Kidney (tissue), 14 donors: ENCODE results near the gene KCNIP3. TPM values are rescaled to one million over a fixed set of nuclear protein-coding genes. Genes with fewer than 3 reads are reported as not detected.
A peak's percentile ranks its signal among the peaks of the same experiment; 100 is the strongest.

Experiments
- DNase-seq, 5 donors: peaks; one replicate each; pipeline ENCODE4 v3.0.0-alpha.2; 2013 to 2020
- FAIRE-seq: peaks from 2 replicates; lab custom pipeline; 2012; peaks lifted over from hg19 to GRCh38; lab: Jason Lieb, UNC
- H3K27ac ChIP-seq, 2 donors: one replicate each; pipeline ENCODE4 v1.7.0; 2013; ENCODE audit warnings: low read depth in 2 of 2, low read length in 2 of 2, inconsistent platforms in 1 of 2
- H3K27me3 ChIP-seq: one replicate; pipeline ENCODE4 v1.7.1; 2013; ENCODE audit warnings: low read length, inconsistent platforms; ENCODE audit not compliant: control insufficient read depth, insufficient read depth
- H3K36me3 ChIP-seq, 3 donors: one replicate each; pipeline versions ENCODE4 v1.7.0 to v1.7.1; 2013; ENCODE audit warnings: low read length in 3 of 3, control low read depth in 1 of 3, inconsistent platforms in 1 of 3; ENCODE audit not compliant: insufficient read depth in 3 of 3, control insufficient read depth in 2 of 3
- H3K4me1 ChIP-seq, 3 donors: one replicate each; pipeline versions ENCODE4 v1.7.0 to v1.7.1; 2013; ENCODE audit warnings: low read length in 3 of 3, inconsistent platforms in 1 of 3, low read depth in 1 of 3; ENCODE audit not compliant: control insufficient read depth in 2 of 3, insufficient read depth in 2 of 3
- H3K4me3 ChIP-seq, 3 donors: one replicate each; pipeline versions ENCODE4 v1.7.0 to v1.8.1; 2013; ENCODE audit warnings: low read length in 3 of 3, control low read depth in 1 of 3, inconsistent platforms in 1 of 3
- H3K9ac ChIP-seq, 3 donors: one replicate each; pipeline versions ENCODE4 v1.7.0 to v1.7.1; 2013; ENCODE audit warnings: low read length in 3 of 3, control low read depth in 1 of 3, inconsistent platforms in 1 of 3
- H3K9me3 ChIP-seq, 3 donors: one replicate each; pipeline versions ENCODE4 v1.7.0 to v1.7.1; 2013; ENCODE audit warnings: low read length in 3 of 3, control low read depth in 1 of 3, inconsistent platforms in 1 of 3; ENCODE audit not compliant: control insufficient read depth in 2 of 3, insufficient read depth in 1 of 3
- CTCF ChIP-seq: IDR thresholded peaks from 3 replicates; pipeline ENCODE4 v1.5.1; 2012; ENCODE audit warnings: mild to moderate bottlenecking, moderate library complexity, borderline replicate concordance; ENCODE audit not compliant: insufficient read depth; ENCODE audit errors: extremely low read depth
- intact Hi-C: fragments of 100-400 bp; cut with DNase I; formaldehyde crosslinking; loops from one replicate; pipeline ENCODE4 v1.11.1; 2022
- polyA plus RNA-seq: library from polyadenylated mRNA; stranded (reverse); fragments of 350-450 nt; fragmentation: Illumina TruSeq; extraction: RNeasy Lipid Tissue Mini Kit (QIAGEN cat#74804); gene quantifications from one replicate; pipeline ENCODE4 v1.2.3, GENCODE V29; 2014; ENCODE audit warnings: low read depth, low replicate concordance; ENCODE audit not compliant: insufficient read depth
- total RNA-seq: library from RNA; stranded (reverse); fragmentation: NEBNext Ultra II Directional; extraction: Animal tissue kit (Norgen Biotek cat#: 25700); gene quantifications from one replicate; pipeline ENCODE4 v1.2.1, GENCODE V29; 2021
- donor health status: control.
- donor health status: control.
- donor health status: control.
- donor health status: control.
- donor health status: control.
- donor health status: DM: yes; HTN: yes; CAD: no.
- donor health status: Normal renal cell carcinoma (clear cell type).

KCNIP3 gene
- total and polyA plus RNA-seq, 2 donors from 2014 or later: 14.8 to 27.6 TPM

GRCh38 chr2:95383635-95384027, 86.5 kb downstream of the KCNIP3 start:
- Histone ChIP-seq H3K36me3 (no peaks in the 10 kb centered on the region), H3K27me3 (no peaks in the 10 kb centered on the region), H3K4me1 (peaks cover 0 to 5% (median 0%) of the 10 kb centered on the region in 3 donors), H3K4me3 (no peak overlapping the region), H3K9me3 (no peaks in the 10 kb centered on the region), H3K27ac (no peak overlapping the region), H3K9ac (no peak overlapping the region)
- TF ChIP-seq CTCF: no peak
- FAIRE-seq (no peak), DNase-seq (no peak)
- intact Hi-C loops: no loop called here

GRCh38 chr2:95384854-95385569, 87.9 kb downstream of the KCNIP3 start:
- Histone ChIP-seq H3K4me3 (no peak overlapping the region), H3K27me3 (no peaks in the 10 kb centered on the region), H3K4me1 (peaks cover 0 to 5% (median 3%) of the 10 kb centered on the region in 3 donors), H3K9me3 (no peaks in the 10 kb centered on the region), H3K27ac (no peak overlapping the region), H3K9ac (no peak overlapping the region), H3K36me3 (no peaks in the 10 kb centered on the region)
- intact Hi-C loops: no loop called here
- TF ChIP-seq CTCF: no peak
- FAIRE-seq: no peak
- peak; percentile 33 to 65 (median 54) for DNase-seq

DNA sequence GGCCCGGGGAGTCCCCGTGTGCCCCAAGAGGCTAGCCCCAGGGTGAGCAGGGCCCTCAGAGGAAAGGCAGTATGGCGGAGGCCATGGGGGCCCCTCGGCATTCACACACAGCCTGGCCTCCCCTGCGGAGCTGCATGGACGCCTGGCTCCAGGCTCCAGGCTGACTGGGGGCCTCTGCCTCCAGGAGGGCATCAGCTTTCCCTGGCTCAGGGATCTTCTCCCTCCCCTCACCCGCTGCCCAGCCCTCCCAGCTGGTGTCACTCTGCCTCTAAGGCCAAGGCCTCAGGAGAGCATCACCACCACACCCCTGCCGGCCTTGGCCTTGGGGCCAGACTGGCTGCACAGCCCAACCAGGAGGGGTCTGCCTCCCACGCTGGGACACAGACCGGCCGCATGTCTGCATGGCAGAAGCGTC, 88.4 kb downstream of the KCNIP3 start:
- no peaks in the 10 kb centered on the region for H3K27me3 ChIP-seq
- no peak overlapping the region for H3K4me3 ChIP-seq
- H3K9ac ChIP-seq: no peak overlapping the region
- no peak overlapping the region for H3K27ac ChIP-seq
- no peaks in the 10 kb centered on the region for H3K36me3 ChIP-seq
- intact Hi-C loops: no loop called here
- DNase-seq (peak; percentile 37 to 64 (median 52)), FAIRE-seq (no peak)
- TF ChIP-seq CTCF: no peak
- H3K9me3 ChIP-seq: no peaks in the 10 kb centered on the region
- peaks cover 0 to 5% (median 3%) of the 10 kb centered on the region in 3 donors for H3K4me1 ChIP-seq
